GM18526 (cell line): Measurements from ENCODE around the gene GPC6.

Experiments
- POLR2A ChIP-seq: IDR thresholded peaks from 3 replicates; pipeline ENCODE4 v1.6.1; 2011; ENCODE audit not compliant: insufficient read length; ENCODE audit errors: extremely low read depth

The GPC6 gene

DNA sequence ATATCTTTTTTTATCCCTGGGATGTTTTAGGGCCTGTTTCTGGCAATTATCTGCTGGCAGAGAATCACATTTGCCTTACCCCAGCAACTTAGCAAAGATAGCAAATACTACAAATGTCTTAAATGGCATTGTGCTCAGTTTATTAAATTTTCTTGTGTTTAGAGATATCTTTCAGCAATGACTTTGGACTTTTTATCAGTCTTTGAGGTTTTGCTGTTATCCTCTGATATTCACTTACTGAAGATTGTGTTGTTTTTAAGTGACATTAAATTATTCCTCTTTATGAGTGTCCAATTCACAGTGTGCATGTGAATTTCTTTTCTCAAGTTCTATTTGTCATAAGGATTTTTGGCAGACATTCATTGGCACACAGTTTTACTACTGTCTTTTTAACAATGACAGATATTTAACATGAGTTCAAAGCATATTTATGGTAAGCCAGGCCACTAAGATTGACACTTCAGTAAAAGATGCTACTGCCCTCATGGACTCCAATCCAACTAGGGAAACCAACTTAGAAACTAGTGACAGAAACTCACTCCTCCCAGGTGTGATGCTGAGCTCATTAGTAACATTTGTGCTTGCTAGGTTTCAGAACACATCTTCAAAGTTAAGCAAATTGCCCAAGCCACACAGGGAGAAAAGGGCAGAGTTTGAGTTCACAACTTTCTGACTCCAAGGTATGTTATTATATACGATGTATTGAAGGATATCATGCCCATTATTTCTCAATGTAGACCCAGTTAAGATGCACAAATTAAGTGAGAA lies 481.9 kb downstream of the GPC6 start:
- TF ChIP-seq POLR2A = no peak

DNA sequence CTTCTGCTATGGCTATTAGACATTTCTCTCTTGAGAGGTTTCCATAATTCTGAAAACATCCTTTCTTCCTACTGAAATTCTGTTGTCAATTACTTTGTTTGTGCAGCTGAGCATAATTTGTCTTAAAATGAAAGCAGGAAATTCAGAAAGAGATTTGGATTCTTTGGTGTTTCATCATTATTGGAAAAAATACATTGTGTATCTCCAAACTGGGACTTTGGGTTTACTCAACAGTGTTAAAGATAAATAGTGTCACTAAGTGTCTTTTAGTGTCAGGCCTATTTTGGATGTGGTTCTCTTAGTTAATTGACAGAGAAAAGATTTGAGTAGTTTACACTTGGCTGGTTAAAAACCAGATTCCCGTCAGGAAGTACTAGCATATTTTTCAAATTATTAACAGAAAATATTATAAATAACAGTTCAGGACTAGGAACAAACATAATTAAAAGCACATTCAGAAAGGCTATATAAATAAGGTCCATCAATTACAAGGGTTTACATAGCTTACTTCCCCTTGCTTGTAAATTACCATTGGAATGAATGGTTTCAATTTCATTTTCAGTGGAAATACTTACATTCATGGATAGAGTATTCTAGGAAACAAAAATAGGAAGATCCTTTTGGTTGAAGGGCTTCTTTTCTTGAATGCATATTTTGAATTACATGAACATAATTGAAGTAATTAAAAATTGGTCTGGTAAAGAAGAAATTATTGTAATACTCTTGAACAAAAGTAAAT lies 483.1 kb downstream of the GPC6 start:
- TF ChIP-seq POLR2A = no peak

DNA sequence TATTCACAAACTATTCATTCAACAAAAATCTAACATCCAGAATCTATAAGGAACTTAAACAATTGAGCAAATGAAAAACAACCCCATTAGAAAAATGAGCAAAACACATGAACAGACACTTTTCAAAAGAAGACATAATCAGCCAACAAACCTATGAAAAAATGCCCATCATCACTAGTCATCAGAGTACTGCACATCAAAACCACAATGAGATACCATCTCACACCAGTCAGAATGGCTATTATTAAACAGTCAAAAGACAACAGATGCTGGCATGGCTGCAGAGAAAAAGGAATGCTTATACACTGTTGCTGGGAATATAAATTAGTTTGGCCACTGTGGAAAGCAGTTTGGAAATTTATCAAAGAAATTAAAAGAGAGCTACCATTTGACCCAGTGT lies 487.6 kb downstream of the GPC6 start:
- TF ChIP-seq POLR2A = no peak

DNA sequence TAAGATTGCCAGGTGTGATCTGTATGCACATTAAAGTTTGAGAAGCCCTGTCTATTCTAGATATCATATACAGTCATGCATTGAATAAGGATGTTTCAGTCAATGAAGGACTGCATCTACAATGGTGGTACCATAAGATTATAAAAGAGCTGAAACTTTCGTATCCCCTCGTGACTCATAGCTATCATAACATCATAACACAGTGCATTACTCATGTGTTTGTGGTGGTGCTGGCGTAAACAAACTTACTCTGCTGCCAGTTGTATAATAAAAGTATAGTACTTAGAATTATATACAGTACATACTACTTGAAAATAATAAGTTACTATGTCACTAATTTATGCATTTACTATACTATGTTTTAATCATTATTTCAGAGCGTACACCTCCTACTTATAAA lies 489.3 kb downstream of the GPC6 start:
- no peak for TF ChIP-seq POLR2A

DNA sequence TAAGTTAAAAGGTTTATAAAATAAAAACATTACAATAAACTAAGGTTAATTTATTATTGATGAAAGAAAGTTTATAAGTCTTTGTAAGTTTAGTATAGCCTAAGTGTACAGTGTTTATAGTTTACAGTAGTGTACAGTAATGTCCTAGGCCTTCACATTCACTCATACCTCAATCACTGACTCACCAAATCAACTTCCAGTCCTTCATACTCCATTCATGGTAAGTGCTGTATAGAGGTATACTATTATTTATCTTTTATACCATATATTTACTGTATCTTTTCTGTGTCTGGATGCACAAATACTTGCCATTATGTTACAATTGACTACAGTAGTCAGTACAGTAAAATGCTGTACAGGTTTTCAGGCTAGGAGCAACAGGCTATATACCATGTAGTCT lies 490.0 kb downstream of the GPC6 start:
- TF ChIP-seq POLR2A = no peak

DNA sequence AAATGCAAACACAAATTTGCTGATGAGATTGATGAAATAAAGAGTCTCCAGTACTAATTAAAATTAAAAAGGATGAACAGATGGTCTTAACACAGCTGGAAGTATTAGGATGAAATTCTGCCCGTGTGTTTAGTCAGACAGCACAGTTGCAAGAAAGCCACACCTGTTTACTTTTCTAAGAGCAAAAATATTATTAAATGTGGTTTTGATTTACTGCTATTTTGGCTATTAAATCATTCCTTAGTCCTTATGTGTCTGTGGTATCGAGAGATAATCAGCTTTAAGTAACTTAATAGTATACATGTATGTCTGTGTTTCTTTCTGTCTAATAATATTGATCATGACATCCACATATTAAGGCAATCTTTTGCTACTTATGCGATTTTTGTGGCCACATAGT lies 494.9 kb downstream of the GPC6 start:
- no peak for TF ChIP-seq POLR2A

DNA sequence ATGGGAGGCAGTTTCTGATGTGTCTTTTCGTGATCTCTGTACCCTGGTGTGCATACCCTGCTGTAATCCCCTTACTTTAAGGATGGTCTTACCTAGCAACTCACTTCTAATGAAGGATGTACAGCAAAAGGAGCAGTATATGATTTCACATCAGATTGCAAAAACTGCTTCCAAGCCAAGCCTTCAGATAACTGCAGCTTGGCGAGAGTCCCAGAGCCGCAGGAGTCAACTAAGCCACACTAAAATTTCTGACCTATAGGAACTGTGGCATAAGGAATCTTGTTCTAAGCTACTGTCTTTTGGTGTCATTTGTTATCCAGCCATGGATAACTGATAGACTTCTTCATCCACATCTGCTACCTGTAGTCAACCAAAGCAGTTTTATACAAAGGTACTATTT lies 496.7 kb downstream of the GPC6 start:
- no peak for TF ChIP-seq POLR2A

DNA sequence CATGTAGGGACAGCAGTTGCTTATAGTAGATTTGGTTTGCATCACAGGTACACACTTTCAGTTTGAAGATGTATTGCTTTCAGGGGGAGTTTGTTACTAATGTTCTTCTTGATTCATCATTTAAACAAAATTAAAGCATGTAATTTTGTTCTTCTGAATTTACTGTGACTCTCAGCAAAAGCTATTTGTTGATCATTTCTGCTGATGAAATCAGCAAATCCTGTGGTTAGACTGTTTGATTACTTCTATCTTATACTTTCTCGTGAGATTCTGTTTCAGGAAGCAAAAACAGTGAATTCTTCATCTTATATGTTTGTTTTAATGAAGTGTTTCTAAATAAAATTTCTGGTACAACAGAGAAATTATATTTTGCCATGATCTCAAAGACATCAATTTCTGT lies 497.6 kb downstream of the GPC6 start:
- TF ChIP-seq POLR2A = no peak

DNA sequence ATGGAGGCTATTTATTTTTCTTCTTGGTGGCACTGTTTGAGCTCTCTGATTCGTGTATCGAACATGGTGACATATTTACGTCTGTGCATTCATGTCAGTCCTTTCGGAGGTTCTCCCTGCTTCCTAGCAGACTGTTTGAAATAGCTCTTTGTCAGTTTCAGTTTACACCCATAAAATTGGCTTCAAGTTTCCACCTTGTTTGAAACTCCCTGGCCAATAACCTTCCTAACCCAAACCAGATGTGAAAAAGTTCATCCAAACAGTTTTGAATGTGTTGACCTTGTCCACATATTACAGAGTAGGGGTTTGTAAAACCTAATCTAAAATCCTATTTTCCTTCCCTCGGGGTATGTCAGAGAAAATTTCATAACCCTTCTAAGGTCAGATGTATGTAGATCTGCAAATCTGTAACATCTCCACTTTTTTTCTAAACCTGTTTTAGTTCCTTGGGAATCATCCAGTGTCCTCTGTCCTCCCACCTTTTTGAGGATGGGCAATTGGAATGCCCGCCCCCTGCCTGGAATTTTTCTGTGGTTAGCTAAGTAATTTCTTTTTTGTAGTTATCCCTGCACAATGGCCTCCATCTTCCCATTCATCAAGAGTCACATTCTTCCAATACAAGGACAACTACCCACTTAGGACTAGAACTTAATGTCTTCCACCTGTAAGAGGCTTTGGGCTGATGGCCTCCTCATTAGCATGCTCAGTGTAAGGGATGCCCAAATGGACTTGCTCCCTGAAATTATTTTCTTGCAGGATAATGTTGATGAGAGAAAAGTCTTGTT lies 499.8 kb downstream of the GPC6 start:
- no peak for TF ChIP-seq POLR2A

DNA sequence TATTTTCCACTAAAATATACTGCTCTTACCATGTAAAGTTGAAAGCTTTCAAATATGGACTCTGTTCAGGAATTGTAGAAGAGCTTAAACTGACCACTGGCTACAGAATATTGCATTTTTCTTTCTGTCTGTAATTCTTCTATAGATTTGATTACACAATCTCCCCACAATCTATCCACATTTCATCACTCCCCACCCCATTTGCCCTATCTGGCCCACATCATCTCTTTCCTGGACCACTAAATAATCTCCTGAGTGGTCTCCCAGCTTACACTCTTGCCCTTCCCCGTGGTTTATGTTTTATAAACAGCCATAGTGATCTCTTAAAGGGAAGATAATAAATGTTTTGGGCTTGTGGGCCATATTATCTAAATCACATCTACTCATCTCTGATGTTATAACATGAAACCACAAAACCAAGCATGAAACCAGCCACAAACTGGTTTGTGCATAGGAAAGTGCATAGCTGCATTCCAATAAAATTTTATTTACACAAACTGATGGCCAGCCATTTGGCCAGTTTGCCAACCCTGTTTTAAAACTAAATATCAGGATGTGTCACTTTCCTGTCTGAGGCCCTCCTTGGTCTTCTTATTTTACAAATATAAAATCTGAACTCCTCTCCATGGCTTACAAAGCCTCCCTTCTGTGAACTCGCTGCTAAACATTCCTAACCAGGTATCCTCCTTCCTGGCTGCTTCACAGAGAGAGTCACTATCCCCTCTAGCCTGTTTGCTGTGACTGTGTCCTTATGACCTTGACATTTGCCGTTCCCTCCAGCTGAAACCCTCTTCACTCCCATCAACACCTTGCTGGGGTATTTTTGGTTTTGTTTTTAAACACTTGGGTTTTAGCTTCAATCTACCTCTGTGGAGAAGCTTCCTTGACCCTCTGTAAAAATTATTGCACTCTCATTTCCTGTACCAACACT lies 500.9 kb downstream of the GPC6 start:
- no peak for TF ChIP-seq POLR2A

DNA sequence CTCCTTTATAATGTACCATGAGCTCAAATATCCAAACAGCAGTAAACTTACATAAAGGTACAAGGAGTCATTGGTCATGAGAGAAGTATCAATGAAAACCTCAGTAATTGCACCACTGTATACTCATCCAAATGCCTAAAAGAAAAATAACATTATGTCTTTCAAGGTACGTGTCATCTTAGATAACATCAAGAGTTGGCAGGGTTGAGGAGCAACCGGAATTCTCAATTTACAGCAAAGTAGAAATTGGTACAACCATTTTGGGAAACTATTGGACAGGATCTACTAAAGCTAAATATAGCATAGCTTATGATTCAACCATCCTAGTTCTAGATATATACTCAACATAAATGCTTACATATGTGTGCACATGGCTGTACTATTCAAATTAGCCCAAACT lies 502.8 kb downstream of the GPC6 start:
- no peak for TF ChIP-seq POLR2A

DNA sequence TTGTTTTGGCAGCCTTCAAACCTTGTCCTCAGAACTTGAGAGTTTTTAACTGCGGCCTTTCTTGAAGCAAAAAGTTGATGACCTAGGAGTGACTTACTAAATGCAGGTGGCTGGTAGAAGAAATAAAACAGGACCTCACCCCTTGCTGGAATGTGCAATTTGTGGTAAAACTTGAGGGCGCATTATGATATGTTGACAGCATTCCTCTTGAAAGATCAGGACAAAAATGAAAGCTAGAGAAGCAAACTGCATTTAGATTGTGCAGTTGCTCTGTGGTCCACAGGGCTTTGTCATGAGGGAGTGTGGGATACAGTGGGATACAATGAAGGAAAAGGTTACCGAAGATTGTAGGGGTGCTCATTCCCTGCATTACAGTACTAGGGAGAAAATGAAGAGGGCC lies 504.2 kb downstream of the GPC6 start:
- no peak for TF ChIP-seq POLR2A

DNA sequence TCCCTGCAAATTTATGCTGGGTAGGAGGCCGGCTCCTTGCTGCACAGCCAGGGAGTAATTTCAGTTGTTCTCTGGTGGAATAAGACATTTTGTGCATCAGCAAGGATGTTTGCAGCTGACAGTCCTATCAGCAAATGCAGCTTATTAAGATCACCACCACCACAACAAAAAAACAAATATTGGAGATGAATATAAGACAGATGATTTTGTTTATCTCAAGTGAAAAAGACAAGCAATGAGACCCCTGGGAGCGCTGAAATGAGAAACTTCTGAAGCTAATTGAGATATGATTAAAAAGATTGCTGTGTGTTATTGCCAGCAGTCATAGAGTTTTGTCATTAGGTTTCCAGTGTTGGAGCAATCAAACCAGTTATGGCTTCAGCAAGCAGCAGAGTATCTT lies 505.6 kb downstream of the GPC6 start:
- TF ChIP-seq POLR2A = no peak

DNA sequence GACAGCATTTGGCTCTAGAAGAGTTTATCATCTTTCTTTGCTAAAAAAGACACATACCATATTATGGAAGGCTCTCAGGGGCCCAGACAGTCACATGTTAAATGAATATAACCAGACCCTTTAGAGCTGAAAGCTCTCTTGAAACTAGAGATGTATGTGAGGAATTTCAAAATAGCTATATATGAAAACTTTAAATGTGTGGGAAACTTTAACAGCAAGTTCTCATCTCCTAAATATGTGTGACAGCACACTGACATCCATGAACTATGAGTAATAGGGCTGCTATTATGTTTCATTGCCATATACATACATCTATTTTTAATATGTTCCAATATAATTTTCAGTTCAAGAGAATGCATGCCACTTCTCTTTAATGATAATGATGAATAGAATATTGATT lies 509.5 kb downstream of the GPC6 start:
- TF ChIP-seq POLR2A = no peak

DNA sequence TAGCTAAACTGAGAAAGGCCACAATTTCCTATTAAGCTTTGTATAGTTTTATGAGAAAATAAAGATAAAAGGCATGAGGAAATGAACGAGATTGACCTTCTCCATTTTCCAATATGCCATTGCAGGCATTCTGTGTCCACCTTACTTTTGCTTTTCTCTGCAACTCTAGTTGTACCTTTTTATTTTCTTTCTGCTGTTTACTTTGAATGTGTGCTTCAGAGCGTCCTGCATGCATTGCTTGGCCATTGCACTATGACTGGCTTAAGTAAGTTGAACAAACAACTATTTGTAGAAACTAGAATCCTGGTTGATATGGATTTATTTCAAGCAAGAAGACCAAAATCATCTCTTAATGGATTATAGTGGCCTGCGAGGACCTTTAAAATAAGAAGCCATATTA lies 510.3 kb downstream of the GPC6 start:
- no peak for TF ChIP-seq POLR2A
